GM18951 (cell line): ENCODE results near the gene ASAP2.

Experiments
- POLR2A ChIP-seq: IDR thresholded peaks from 4 replicates; pipeline ENCODE4 v1.6.1; 2011; ENCODE audit warnings: mild to moderate bottlenecking; ENCODE audit not compliant: insufficient read length, insufficient read depth; ENCODE audit errors: extremely low read depth
- in situ Hi-C: fragments of 300-500 bp; cut with MboI; formaldehyde crosslinking; loops from one replicate; pipeline ENCODE4 v1.12.0; 2022; ENCODE audit warnings: low sequenced_read_pairs, mixed read lengths, inconsistent platforms; ENCODE audit not compliant: unreplicated experiment

The ASAP2 gene

DNA sequence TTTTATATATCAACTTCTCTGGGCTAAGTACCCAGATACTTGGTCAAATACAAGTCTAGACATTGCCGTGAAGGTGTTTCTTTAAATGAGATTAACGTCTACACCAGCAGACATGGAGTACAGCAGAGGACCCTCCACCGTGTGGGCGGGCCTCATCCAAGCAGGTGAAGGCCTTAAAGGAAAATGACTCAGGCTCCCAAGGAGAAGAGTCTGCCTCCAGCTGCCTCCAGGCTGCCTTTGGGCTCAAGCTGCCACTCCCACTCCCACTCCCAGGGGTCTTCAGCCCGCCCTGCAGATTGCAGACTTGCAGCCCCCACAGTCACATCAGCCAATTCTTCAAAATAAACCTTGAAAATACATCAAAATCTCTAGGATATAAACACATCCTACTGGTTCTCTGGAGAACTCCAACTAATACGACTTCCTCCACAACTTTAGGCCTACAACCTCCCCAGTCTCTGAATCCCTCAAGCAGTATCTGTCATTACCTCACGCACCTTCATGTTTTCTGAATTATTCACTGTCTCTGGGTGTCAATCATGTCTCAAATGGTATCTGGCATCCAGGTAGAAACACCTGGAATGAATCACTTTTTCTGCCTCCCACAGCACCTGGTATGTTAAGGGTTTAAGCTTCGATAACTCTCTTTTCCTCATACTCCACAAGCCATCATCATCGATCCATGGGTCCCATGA is 209.8 kb downstream of the ASAP2 start:
- TF ChIP-seq POLR2A, result no peak
- in situ Hi-C loops, result no loop called here

DNA sequence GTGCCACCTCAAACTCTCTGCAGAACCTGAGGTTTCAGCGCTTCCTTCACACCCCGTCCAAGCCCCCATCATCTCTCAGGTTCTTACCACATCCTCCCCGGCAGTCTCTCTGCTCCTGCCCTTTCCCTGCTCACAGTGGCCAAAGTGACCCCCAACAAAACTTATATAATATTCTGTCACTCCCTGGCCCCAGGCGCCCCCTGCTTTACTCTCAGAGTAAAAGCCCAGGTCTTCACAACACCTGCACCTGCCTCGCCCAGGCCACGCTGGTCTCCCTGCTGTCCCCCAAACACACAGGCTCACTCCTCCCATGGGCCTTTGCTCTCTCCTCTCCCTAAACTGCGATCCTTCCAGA is 210.3 kb downstream of the ASAP2 start:
- no peak for TF ChIP-seq POLR2A
- in situ Hi-C loops, result no loop called here

DNA sequence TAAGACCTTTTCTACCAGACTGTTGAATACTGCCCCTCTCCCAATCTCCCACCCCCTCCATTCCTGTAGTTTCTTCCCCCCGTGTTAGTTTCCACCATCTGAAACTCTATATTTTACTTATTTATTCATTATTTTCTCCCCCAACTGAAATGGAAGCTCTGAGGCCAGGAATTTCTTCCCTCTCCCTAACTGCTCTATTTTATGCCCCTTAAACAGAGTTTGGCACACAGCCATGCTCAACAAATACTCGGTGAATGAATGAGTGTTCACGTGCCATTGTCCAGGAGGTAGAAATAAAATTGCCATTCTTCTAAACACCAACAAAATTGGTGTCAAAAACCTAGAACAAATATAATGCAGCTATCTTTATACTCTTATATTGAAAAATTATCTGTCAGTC is 211.1 kb downstream of the ASAP2 start:
- in situ Hi-C loops, result no loop called here
- no peak for TF ChIP-seq POLR2A

DNA sequence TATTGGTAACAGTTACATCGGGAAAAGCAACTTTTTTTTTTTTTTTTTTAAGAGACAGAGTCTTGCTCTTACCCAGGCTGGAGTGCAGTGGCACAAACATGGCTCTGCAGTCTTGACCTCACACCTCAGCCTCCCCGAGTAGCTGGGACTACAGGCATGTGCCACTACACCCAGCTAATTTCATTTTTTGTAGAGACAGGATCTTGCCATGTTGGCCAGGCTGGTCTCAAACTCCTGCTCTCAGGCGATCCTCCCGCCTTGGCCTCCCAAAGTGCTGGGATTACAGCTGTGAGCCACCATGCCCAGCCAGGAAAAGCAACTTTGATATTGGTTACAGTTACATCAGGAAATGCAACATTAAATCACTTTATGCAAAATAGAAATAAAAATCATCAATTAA is 212.1 kb downstream of the ASAP2 start:
- in situ Hi-C loops, result no loop called here
- TF ChIP-seq POLR2A, result no peak

DNA sequence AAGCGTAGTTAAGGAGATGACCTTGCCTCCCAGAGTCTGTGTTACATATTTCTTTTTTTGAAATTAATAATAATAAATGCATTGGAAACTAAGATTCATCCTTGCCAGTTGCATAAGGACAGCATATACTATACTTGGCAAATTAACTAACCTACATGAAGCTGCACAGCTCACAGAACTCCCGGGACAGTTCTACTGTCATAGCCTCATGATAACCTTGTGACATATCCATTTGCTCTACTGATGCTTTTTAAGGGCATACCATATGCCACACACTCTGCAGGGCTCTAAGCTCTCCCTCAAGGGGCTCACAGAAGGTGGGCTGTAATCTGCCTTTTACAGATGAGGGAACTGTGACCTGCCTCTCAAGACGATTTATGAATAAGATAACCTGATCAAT is 212.9 kb downstream of the ASAP2 start:
- in situ Hi-C loops, result no loop called here
- no peak for TF ChIP-seq POLR2A

DNA sequence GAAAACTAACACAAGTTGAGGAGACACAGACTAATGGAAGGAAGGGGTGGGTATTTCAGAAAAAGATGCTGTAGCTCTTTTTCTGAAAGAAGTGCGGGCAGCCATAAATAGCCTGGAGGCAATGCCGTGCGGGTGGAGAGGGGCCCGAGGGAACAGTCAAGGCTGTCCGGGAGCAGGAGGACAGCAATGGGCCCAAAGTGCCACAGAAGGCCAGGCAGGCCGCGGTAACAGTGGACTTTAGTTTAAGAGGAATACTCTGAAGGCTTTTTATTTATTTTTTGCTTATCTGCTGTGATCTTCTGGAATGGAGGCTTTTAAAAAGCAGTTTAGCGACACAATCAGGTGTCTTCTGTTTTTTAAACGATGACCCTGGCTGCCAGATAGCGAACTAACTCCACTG is 213.9 kb downstream of the ASAP2 start:
- in situ Hi-C loops, result no loop called here
- TF ChIP-seq POLR2A, result no peak

DNA sequence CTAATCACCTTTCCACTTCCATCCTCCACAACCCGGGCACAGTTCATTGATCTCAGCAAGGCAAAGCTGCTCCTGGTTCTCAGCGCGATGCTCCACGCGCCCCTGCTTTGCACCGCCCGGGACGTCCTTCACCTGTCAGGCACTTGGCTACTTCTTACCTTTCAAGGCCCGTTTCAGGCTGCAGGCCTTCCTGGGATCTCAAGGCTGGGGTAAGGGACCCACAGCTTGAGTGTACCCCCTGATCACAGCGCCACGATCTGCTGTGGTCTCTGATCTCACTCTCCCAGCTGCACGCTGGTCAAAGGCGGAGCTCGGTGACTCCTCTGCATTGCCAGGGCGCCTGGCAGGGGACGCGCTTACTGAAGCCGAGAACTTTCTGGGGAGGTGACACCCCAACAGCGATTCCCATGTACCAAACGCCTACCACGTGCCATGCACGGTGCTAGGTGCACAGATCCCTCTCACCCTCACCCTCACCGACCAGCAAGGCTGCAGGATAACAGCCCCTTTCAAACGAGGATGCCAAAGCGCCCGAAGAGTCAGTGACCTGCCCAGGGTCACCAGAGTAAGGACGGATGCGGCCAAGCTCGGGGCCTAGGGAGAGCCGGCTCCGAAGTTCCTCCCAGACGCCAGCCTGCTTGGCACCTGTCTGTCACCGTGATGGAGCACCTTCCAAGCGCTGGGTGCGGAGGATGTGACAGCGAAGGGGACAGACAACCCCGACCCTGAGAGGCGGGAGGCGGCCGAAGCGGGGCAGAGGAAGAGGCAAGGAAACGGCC is 215.9 kb downstream of the ASAP2 start:
- TF ChIP-seq POLR2A, result no peak
- in situ Hi-C loops, result no loop called here

GRCh38 chr2:9423100-9423921 is 216.7 kb downstream of the ASAP2 start, which contains the start of the genes CPSF3 and ITGB1BP1:
TSS of gene CPSF3 (plus strand) at chr2:9423654. CDS start at chr2:9423774, 120 bp downstream.
TSS of gene ITGB1BP1 (minus strand) at chr2:9423528. CDS start at chr2:9418697, 4,831 bp downstream.
- in situ Hi-C loops, result no loop called here
- peak; percentile 75 for TF ChIP-seq POLR2A

DNA sequence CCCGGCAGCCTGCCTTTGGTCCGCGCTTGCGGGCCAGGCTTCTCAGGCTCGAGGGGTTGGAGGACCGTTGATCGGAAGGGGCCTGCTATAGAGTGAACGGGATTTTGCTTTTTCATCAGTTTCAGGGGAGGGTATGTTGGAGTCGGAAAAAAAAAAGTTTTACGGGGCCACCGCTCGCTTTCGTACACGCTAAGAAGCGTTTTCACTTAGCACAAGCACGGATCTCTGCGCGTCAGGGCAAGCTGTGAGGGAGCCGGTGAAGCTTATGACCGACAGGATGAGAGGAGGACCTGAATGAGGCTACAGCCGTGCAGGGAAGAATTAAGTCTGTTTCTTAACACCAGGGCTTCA is 217.3 kb downstream of the ASAP2 start:
- no peak for TF ChIP-seq POLR2A
- in situ Hi-C loops, result no loop called here

DNA sequence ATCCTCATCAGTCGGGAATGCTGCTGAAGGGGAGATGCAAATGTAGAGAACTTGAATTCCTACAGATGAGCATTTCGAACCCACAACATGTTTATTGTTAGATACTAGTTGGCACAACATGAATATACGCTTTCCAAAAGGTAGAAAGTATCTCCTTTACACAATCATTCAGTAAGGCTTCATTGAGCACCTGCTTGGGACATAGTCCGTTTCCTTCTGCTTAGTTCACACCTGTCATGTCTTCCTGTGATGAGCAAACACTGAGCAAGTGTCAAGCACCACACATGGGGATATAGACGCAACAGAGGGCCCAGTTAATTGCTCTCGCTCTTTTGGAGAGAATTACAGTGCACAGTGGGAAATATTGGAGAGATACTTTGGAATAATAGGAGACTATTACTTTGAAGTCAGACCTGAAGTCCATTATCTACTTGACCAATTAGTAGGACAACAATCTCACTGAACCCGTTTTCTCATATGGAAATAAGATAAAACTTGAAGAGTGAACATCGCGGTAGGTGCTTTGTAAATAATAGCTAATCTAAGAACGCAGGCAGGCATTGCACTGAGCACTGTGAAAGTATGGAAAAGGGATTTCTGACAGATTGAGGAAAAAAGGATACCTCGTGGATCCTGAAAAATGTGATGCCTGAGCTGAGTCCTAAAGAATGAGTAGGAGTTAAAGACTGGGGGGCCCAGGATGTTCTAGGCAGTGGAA is 218.0 kb downstream of the ASAP2 start:
- in situ Hi-C loops, result no loop called here
- no peak for TF ChIP-seq POLR2A

DNA sequence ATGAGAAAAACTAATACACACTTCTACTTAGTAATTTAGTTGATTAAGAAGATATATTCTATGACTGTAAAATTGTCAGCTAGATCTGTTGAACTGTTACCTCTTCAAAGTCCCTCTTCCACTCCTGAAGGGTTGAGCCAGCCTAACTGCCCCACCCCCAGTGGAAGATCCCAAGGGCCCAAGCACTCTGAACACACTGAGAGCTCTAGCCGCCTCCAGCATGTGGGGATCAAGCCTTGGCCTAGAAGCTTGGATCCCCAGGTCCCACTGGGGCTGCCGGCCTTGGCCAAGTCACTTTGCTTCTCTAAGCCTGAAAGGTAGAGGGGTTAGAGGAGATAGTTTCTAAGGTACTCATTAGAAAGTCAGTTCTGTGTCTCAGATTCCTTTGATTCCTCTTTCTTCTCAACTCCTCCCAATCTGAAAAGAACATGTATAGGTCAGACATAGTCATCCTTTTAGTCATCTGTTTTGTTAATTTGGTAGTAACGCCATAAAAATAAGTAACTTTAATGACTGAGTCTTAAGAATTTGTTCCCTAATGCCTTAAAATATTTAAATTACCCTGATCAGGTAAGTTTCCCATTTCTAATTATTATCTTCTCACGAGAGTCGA is 222.5 kb downstream of the ASAP2 start:
- no peak for TF ChIP-seq POLR2A
- in situ Hi-C loops, result no loop called here
